CD1c-positive myeloid dendritic cell (primary cell): ENCODE measurements around the gene IFT81.
A peak's percentile ranks its signal among the peaks of the same experiment; 100 is the strongest.
"Not testable (repeated sequence)": the region's sequence is repeated elsewhere in the genome, so short reads cannot be mapped to it uniquely, and the experiment has no call there.

Experiments
- DNase-seq: peaks from one replicate; pipeline ENCODE4 v3.0.0-alpha.2; 2016; ENCODE audit errors: extremely low spot score

The IFT81 gene

DNA sequence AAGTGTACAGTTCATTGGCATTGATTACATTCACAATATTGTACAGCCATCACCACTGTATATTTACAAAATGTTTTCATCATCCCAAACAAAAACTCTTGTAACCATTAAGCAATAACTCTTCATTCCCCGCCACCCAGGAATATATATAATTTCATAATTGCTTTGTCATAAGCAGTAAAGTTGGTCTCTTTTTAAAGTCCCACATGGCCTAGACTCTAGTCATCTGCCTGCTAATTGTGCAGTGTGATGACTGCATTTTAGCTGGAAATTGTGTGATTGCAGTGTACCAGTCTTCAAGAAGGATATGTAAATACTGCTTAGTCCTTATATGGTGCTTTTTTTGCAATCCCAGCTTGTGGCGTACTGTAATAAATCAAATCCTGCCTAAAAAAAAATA lies 81.8 kb downstream of the IFT81 start:
- DNase-seq: no peak

DNA sequence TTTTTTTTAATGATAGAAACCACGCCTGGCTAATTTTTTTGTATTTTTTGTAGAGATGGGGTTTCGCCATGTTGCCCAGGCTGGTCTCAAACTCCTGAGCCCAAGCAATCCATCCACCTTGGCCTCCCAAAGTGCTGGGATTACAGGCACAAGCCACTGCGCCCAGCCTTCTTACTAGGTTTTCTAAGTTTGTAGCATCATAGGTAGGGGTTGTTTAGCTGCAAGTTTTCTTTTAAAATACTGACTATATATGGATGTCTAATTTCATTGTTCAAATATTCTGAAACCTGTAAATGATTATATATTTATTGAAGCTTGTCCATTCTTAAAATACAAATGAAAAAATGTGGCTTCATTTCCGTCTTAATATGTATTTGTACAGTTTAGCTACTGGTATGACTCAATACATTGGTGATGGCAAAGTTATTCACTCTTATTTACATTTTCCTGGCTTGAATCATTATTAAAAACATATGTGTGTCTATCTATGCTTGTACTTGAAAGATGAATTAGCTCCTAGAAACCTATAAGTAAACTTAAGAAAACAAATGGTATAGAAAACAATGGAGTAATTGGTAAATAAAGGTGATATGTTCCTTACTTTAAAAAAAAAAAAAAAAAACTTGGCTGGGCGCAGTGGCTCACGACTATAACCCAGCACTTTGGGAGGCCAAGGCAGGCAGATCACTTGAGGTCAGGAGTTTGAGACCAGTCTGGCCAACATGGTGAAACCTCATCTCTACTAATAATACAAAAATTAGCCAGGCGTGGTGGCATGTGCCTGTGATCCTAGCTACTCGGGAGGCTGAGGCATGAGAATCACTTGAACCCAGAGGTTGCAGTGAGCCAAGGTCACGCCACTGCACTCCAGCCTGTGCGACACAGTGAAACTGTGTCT lies 87.7 kb downstream of the IFT81 start:
- not testable (repeated sequence) for DNase-seq

GRCh38 chr12:110217996-110218674 lies 94.0 kb downstream of the IFT81 start:
- DNase-seq: no peak

DNA sequence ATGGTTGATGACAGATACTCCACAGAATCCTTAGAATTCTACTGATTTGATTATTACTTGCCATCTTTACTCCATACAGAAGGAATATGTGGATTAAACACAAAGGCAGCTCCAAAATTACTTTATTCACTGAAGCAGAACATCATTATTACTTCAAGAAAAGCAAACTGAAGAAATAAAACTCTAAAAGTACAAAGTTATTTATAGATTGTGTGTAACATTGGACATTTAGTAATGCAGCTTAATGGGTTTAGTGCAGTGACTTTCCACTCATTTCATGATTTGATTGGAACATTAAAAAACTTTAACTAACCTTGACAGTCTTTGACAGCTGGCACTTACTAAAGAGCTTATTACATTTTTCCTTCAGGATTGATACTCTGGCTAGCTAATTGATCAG lies 97.9 kb downstream of the IFT81 start:
- DNase-seq: no peak

- no peak for DNase-seq
These were observed 98.3 kb downstream of the IFT81 start for GRCh38 chr12:110222433-110222832.

GRCh38 chr12:110223777-110224378 lies 99.7 kb downstream of the IFT81 start:
- DNase-seq: no peak

GRCh38 chr12:110224379-110225304 lies 100.5 kb downstream of the IFT81 start:
- DNase-seq: peak; percentile 30

- DNase-seq: no peak
These were observed 103.0 kb downstream of the IFT81 start for GRCh38 chr12:110227138-110227537.

DNA sequence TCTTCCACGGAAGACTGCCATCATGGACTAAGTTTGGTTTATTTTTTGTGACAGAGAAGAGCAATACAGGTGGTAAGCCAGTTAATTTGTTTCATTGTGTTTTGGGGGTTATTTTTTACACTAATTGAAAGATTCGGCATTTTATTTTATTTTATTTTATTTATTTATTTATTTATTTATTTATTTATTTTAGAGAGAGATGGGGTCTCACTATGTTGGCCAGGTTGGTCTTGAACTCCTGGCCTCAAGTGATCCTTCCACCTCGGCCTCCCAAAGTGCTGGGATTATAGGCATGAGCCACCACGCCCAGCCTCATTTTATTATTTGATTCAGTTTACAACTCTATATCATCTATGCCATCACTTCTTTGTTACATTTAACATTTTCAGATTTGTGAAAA lies 104.2 kb downstream of the IFT81 start:
- not testable (repeated sequence) for DNase-seq

DNA sequence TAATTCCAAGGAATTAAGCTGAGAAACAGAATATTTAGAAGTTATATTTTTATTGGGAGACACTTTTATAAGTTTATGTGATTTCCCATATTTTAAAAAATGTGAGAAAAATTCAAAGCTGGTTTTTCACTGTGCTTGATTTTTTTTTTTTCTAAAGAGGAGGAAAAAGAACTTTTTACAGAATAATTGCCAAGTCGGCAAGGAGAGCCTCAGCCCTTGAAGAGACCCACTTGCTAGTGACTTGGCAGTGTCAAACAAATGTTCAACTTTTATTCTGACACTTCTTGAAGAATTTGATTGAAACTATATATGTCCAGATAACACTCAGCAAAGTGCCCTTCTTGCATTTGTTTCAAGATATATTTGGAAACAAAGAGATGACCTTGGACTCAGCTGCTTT lies 104.6 kb downstream of the IFT81 start:
- DNase-seq: no peak

DNA sequence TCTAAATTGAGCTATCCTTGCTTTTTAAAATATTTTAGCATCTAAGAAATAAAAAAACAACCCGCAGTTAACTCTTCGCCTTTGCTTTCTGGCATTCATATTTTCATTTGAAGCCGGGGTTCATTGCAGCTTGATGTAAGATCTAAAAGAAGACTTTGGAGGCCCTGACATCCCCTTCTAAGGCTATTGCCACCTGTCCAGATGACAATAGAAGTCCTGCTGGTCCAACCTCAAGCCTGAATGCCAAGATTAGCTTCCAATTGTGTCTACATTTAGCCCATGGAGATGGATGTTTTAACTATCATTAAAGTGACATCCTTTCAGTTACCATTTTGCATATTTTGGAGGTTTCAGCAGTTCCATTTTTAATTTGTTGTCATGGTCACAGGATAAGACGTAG lies 105.3 kb downstream of the IFT81 start:
- DNase-seq: no peak

GRCh38 chr12:110230655-110231054 lies 106.5 kb downstream of the IFT81 start:
- DNase-seq: no peak

GRCh38 chr12:110233212-110233903 lies 109.2 kb downstream of the IFT81 start:
- DNase-seq: no peak

DNA sequence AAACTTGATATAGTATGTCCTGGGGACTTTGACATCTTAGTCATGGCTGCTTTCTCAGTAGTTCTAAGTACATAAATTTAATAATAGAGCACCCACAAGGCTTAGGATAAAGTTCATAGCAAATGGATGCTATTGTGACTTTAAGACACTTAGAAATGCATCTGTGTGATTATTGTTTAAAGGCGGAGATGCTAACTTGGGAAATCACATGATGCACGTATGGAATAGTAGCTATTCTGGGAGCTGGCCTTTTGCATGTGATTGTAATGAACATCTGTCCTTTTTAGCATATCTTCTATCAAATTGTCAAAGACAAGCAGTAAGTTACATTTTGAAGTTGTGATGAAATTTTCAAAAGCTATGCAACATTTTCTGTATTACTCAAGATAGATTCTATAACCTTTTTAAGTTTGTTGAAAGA lies 110.2 kb downstream of the IFT81 start:
- peak; percentile 79 for DNase-seq

DNA sequence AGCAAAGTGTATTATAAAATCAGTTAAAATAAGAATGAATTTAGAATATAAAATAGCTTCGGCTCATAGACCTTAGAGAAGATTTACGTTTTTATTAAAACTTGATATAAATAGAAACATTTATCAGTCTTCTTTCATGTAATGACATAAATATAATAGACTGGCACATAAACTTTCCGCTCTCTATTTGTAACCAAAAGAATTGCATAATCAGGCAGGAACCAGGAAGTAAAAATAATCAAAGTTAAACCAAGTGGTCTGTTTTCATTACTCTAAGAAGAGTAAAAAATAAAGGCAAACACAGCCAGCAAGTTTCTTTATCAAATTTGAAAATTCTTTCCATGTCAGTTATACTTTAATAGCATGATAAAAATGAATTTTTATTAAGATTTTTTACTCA lies 110.6 kb downstream of the IFT81 start:
- no peak for DNase-seq

DNA sequence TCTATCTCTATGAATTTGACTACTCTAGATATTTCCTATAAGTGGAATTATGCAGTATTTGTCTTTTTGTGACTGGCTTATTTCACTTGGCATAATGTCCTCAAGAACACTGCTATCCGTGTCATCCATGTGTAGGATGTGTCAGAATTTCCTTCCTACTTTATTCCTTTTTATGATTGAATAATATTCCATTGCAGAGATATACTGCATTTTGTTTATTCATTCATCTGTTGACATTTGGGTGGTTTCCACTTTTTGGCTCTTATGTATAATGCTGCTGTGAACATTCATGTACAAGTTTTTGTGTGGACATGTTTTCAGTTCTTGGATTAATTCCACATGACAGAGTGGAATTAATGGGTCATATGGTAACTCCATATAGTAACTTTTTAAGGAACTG lies 111.2 kb downstream of the IFT81 start:
- peak; percentile 27 for DNase-seq

GRCh38 chr12:110243227-110243626 lies 119.1 kb downstream of the IFT81 start:
- DNase-seq: no peak

- DNase-seq: no peak
These were observed 120.2 kb downstream of the IFT81 start for GRCh38 chr12:110244372-110244771.

GRCh38 chr12:110244829-110245228 lies 120.7 kb downstream of the IFT81 start:
- no peak for DNase-seq

DNA sequence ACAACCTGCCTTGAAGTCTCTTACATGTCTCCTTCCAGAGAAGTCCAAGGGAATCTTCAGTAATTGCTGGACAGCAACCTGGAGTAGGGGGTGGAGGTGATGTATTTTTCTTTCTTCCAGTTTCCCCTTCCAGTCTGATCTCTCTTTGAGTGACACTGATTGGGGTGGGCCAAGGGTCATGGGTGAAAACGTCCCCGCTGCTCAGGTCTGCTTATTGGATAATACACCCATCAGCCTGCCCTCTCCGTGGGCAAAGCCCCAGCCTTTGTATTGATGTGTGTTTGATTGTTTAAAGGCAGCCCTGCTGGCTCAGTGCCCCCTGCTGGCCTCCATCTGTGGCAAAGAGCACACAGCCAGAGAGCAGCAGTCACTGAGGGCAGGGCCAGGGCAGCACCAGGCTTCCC lies 121.2 kb downstream of the IFT81 start:
- DNase-seq: peak; percentile 48
